Measurements from ENCODE around the gene DMRT1.

Gene DMRT1

GRCh38 chr9:880725-881124 is 39.2 kb downstream of the DMRT1 start:
- in situ Hi-C loops (cut with MboI; ENCODE audit: low pct_unique_long_range_greater_than_20kb, low sequenced_read_pairs, unreplicated experiment): no loop called here
- TF ChIP-seq, protein P1, sequence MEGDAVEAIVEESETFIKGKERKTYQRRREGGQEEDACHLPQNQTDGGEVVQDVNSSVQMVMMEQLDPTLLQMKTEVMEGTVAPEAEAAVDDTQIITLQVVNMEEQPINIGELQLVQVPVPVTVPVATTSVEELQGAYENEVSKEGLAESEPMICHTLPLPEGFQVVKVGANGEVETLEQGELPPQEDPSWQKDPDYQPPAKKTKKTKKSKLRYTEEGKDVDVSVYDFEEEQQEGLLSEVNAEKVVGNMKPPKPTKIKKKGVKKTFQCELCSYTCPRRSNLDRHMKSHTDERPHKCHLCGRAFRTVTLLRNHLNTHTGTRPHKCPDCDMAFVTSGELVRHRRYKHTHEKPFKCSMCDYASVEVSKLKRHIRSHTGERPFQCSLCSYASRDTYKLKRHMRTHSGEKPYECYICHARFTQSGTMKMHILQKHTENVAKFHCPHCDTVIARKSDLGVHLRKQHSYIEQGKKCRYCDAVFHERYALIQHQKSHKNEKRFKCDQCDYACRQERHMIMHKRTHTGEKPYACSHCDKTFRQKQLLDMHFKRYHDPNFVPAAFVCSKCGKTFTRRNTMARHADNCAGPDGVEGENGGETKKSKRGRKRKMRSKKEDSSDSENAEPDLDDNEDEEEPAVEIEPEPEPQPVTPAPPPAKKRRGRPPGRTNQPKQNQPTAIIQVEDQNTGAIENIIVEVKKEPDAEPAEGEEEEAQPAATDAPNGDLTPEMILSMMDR (IDR thresholded peaks at IDR 0.05; ENCODE audit: extremely low read depth, insufficient read depth, missing control alignments): no peak
- no peak for DNase-seq (ENCODE audit: low spot score)

DNA sequence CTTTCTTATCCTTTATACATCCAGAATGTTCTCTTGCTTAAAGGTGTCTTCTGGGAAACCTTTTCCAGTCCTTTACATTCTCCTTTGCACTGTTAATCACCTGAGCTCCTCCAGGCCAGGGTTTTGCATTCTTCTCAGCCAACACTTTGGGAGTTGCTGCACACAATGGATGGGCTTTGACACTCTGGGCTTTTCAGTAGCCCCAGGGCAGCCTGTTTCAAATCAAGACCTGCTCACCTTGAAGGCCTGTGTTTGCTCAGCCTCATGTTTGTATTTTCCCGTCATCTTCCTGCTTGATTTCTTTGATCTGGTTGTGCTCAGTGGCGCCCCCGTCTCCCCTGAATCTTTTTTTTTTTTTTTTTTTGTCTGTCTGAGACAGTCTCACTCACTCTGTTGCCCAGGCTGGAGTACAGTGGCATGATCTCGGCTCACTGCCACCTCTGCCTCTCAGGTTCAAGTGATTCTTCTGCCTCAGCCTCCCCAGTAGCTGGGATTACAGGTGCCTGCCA is 41.0 kb downstream of the DMRT1 start:
- in situ Hi-C loops (cut with MboI; ENCODE audit: low pct_unique_long_range_greater_than_20kb, low sequenced_read_pairs, unreplicated experiment): no loop called here
- TF ChIP-seq, protein P1 (IDR thresholded peaks at IDR 0.05; ENCODE audit: extremely low read depth, insufficient read depth, missing control alignments): no peak
- no peak for DNase-seq (ENCODE audit: low spot score)

- TF ChIP-seq, protein P1 (IDR thresholded peaks at IDR 0.05; ENCODE audit: extremely low read depth, insufficient read depth, missing control alignments): no peak
- DNase-seq (ENCODE audit: low spot score): no peak
- in situ Hi-C loops (cut with MboI; ENCODE audit: low pct_unique_long_range_greater_than_20kb, low sequenced_read_pairs, unreplicated experiment): no loop called here
Measured at GRCh38 chr9:883011-883410, 41.5 kb downstream of the DMRT1 start.

DNA sequence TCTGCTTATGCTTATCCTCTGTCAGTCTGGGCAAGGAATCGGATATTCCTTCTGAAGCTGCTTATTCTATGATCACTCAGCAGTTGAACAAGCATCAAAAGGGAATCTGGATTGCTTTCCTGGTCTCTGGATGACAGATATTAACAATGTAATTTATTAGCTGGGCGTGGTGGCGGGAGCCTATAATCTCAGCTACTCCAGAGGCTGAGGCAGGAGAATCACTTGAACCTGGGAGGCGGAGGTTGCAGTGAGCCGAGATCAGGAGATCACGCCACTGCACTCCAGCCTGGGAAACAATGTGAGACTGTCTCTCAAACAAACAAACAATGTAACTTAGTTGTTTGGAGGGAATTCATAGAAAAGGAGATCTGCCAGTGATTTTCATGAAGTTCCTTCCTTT is 45.4 kb downstream of the DMRT1 start:
- in situ Hi-C loops (cut with MboI; ENCODE audit: low pct_unique_long_range_greater_than_20kb, low sequenced_read_pairs, unreplicated experiment): no loop called here
- TF ChIP-seq, protein P1 (IDR thresholded peaks at IDR 0.05; ENCODE audit: extremely low read depth, insufficient read depth, missing control alignments): no peak
- no peak for DNase-seq (ENCODE audit: low spot score)

GRCh38 chr9:892123-892522 is 50.6 kb downstream of the DMRT1 start:
- no peak for DNase-seq (ENCODE audit: low spot score)
- TF ChIP-seq, protein P1 (IDR thresholded peaks at IDR 0.05; ENCODE audit: extremely low read depth, insufficient read depth, missing control alignments): no peak
- in situ Hi-C loops (cut with MboI; ENCODE audit: low pct_unique_long_range_greater_than_20kb, low sequenced_read_pairs, unreplicated experiment): loop anchor here (5.0 kb wide), 1 partner anchor 115 kb away; no protein-coding TSS in a partner anchor

GRCh38 chr9:893115-893514 is 51.6 kb downstream of the DMRT1 start:
- in situ Hi-C loops (cut with MboI; ENCODE audit: low pct_unique_long_range_greater_than_20kb, low sequenced_read_pairs, unreplicated experiment): loop anchor here (5.0 kb wide), 1 partner anchor 114 kb away; no protein-coding TSS in a partner anchor
- TF ChIP-seq, protein P1 (IDR thresholded peaks at IDR 0.05; ENCODE audit: extremely low read depth, insufficient read depth, missing control alignments): no peak
- DNase-seq (ENCODE audit: low spot score): no peak
